Measurements from ENCODE around the gene TF.

TF gene

GRCh38 chr3:133835961-133836360 is 89.8 kb downstream of the TF start (continued):
- TF ChIP-seq ELK4 (IDR thresholded peaks at IDR 0.05; ENCODE audit: borderline replicate concordance, low read depth, low read length) (no peak), ZNF239 (tag by site-specific recombination; IDR thresholded peaks at IDR 0.05) (no peak), ZNF146 (tag by site-specific recombination; IDR thresholded peaks at IDR 0.05) (no peak)

- ChIA-PET CTCF (no interaction called here), POLR2A (no interaction called here)
- no peak overlapping the region for H3K4me3 ChIP-seq (ENCODE audit: low read depth, low read length)
- TF ChIP-seq EGR2 (tag by site-specific recombination; IDR thresholded peaks at IDR 0.05; ENCODE audit: low read depth) (no peak), ZNF221 (tag by site-specific recombination; IDR thresholded peaks at IDR 0.05; ENCODE audit: borderline replicate concordance) (no peak), ZNF558 (tag by site-specific recombination; IDR thresholded peaks at IDR 0.05) (no peak), ZNF658 (tag by site-specific recombination; IDR thresholded peaks at IDR 0.05) (no peak), ZNF202 (tag by site-specific recombination; IDR thresholded peaks at IDR 0.05; ENCODE audit: borderline replicate concordance) (no peak), RBAK (tag by site-specific recombination; IDR thresholded peaks at IDR 0.05) (no peak), PRDM10 (tag by site-specific recombination; IDR thresholded peaks at IDR 0.05) (no peak), ZNF416 (tag by site-specific recombination; IDR thresholded peaks at IDR 0.05) (no peak), ZNF571 (tag by site-specific recombination; IDR thresholded peaks at IDR 0.05) (no peak), ZNF664 (tag by site-specific recombination; IDR thresholded peaks at IDR 0.05) (no peak)
- peaks cover 0 to 71% of the 10 kb centered on the region in 2 experiments; a peak in 1 of 3 replicates for H3K36me3 ChIP-seq (ENCODE audit: control insufficient read depth in 2 of 2, insufficient read depth in 1 of 2, low read length in 2 of 2)
- no peaks in the 10 kb centered on the region for H3K9me3 ChIP-seq (ENCODE audit: control insufficient read depth, insufficient read depth, low read depth, low read length)
- H3K27ac ChIP-seq (ENCODE audit: extremely low read depth, low read depth, low read length), result no peak overlapping the region
- H3K4me1 ChIP-seq (ENCODE audit: control insufficient read depth, insufficient read depth, low read length), result no peaks in the 10 kb centered on the region
These were observed 90.4 kb downstream of the TF start for GRCh38 chr3:133836497-133837158.

GRCh38 chr3:133837487-133838295 is 91.5 kb downstream of the TF start:
- ChIA-PET CTCF (no interaction called here), POLR2A (no interaction called here)
- H3K36me3 ChIP-seq (ENCODE audit: control insufficient read depth in 2 of 2, insufficient read depth in 1 of 2, low read length in 2 of 2), result peaks cover 0 to 63% of the 10 kb centered on the region in 2 experiments; a peak in 1 of 3 replicates
- H3K4me3 ChIP-seq (ENCODE audit: low read depth, low read length), result no peak overlapping the region
- no peaks in the 10 kb centered on the region for H3K9me3 ChIP-seq (ENCODE audit: control insufficient read depth, insufficient read depth, low read depth, low read length)
- no peak overlapping the region for H3K27ac ChIP-seq (ENCODE audit: extremely low read depth, low read depth, low read length)
- no peaks in the 10 kb centered on the region for H3K4me1 ChIP-seq (ENCODE audit: control insufficient read depth, insufficient read depth, low read length)
- no peak for TF ChIP-seq EGR2 (tag by site-specific recombination; IDR thresholded peaks at IDR 0.05; ENCODE audit: low read depth)
- TF ChIP-seq ZSCAN5A (tag by site-specific recombination; IDR thresholded peaks at IDR 0.05), result no peak
- TF ChIP-seq ZNF18 (tag by site-specific recombination; IDR thresholded peaks at IDR 0.05), result no peak
- TF ChIP-seq ZNF626 (tag by site-specific recombination; IDR thresholded peaks at IDR 0.05), result no peak
- no peak for TF ChIP-seq TSHZ1 (tag by site-specific recombination; IDR thresholded peaks at IDR 0.05; ENCODE audit: borderline replicate concordance)
- TF ChIP-seq ZNF449 (tag by site-specific recombination; IDR thresholded peaks at IDR 0.05), result no peak

Measured in HEK293 (cell line).